Measurements from ENCODE around the gene PROSER2. TPM values are rescaled to one million over a fixed set of nuclear protein-coding genes. Genes with fewer than 3 reads are reported as not detected.

The PROSER2 gene
- total and polyA plus RNA-seq, 3 experiments from 2014 or later, result 1.5 to 2.4 (median 1.7) TPM

- Histone ChIP-seq H3K4me3 (ENCODE audit: low read length) (no peak overlapping the region), H3K4me1 (ENCODE audit: insufficient read depth, low read length) (no peaks in the 10 kb centered on the region), H3K27me3 (ENCODE audit: insufficient read depth, low read length, poor library complexity, severe bottlenecking) (no peaks in the 10 kb centered on the region), H3K27ac (ENCODE audit: low read depth, low read length) (no peak overlapping the region), H3K36me3 (ENCODE audit: insufficient read depth, low read length) (no peaks in the 10 kb centered on the region), H3K9me3 (ENCODE audit: low read length) (no peaks in the 10 kb centered on the region)
- ChIA-PET POLR2A (no interaction called here), CTCF (interaction anchor here (1.2 kb wide), 1 partner anchor 17 kb away, joined by 3 read pairs; no protein-coding TSS in a partner anchor)
- Mint-ChIP-seq H3K27ac (no peak overlapping the region), H3K27me3 (peaks cover 4% of the 10 kb centered on the region in 2 donors), H3K9me3 (no peaks in the 10 kb centered on the region), H3K4me1 (peaks cover under 1 to 2% (median under 1%) of the 10 kb centered on the region in 3 donors), H3K36me3 (peaks cover 0 to 7% (median 2%) of the 10 kb centered on the region in 3 donors), H3K4me3 (no peak overlapping the region)
- DNase-seq, result no peak
These were observed 32.9 kb downstream of the PROSER2 start for GRCh38 chr10:11856089-11856488.

GRCh38 chr10:11856678-11857077, 33.5 kb downstream of the PROSER2 start:
- H3K27ac ChIP-seq (ENCODE audit: low read depth, low read length), result no peak overlapping the region
- Mint-ChIP-seq H3K36me3 (peaks cover 0 to 7% (median 2%) of the 10 kb centered on the region in 3 donors), H3K27me3 (peaks cover 4% of the 10 kb centered on the region in 2 donors), H3K9me3 (no peaks in the 10 kb centered on the region), H3K4me3 (no peak overlapping the region), H3K27ac (no peak overlapping the region), H3K4me1 (peaks cover 6 to 8% (median 7%) of the 10 kb centered on the region in 3 donors)
- H3K4me1 ChIP-seq (ENCODE audit: insufficient read depth, low read length), result no peaks in the 10 kb centered on the region
- H3K4me3 ChIP-seq (ENCODE audit: low read length), result no peak overlapping the region
- no peaks in the 10 kb centered on the region for H3K27me3 ChIP-seq (ENCODE audit: insufficient read depth, low read length, poor library complexity, severe bottlenecking)
- no peaks in the 10 kb centered on the region for H3K9me3 ChIP-seq (ENCODE audit: low read length)
- no peak for DNase-seq
- ChIA-PET POLR2A (no interaction called here), CTCF (interaction anchor here (1.2 kb wide), 1 partner anchor 18 kb away, joined by 3 read pairs; no protein-coding TSS in a partner anchor)
- no peaks in the 10 kb centered on the region for H3K36me3 ChIP-seq (ENCODE audit: insufficient read depth, low read length)

- H3K27ac Mint-ChIP-seq, result no peak overlapping the region
- H3K4me1 Mint-ChIP-seq, result peaks cover 10 to 22% (median 20%) of the 10 kb centered on the region in 3 donors
- H3K27me3 Mint-ChIP-seq, result peaks cover 4 to 7% of the 10 kb centered on the region in 2 donors
- Histone ChIP-seq H3K27me3 (ENCODE audit: insufficient read depth, low read length, poor library complexity, severe bottlenecking) (no peaks in the 10 kb centered on the region), H3K27ac (ENCODE audit: low read depth, low read length) (no peak overlapping the region), H3K36me3 (ENCODE audit: insufficient read depth, low read length) (no peaks in the 10 kb centered on the region), H3K4me1 (ENCODE audit: insufficient read depth, low read length) (peaks cover 11% of the 10 kb centered on the region), H3K4me3 (ENCODE audit: low read length) (no peak overlapping the region), H3K9me3 (ENCODE audit: low read length) (no peaks in the 10 kb centered on the region)
- no peaks in the 10 kb centered on the region for H3K9me3 Mint-ChIP-seq
- no peak overlapping the region for H3K4me3 Mint-ChIP-seq
- ChIA-PET CTCF (no interaction called here), POLR2A (no interaction called here)
- DNase-seq, result no peak
- peaks cover 0 to 5% (median 2%) of the 10 kb centered on the region in 3 donors for H3K36me3 Mint-ChIP-seq
These were observed 34.9 kb downstream of the PROSER2 start for GRCh38 chr10:11858093-11858492.

GRCh38 chr10:11861341-11861740, 38.2 kb downstream of the PROSER2 start:
- peak in 1 of 5 donors; percentile 26 for DNase-seq
- peaks cover 24% of the 10 kb centered on the region for H3K4me1 ChIP-seq (ENCODE audit: insufficient read depth, low read length)
- H3K27ac ChIP-seq (ENCODE audit: low read depth, low read length), result no peak overlapping the region
- no peaks in the 10 kb centered on the region for H3K9me3 ChIP-seq (ENCODE audit: low read length)
- Mint-ChIP-seq H3K27me3 (peaks cover 0 to 3% of the 10 kb centered on the region in 2 donors), H3K36me3 (no peaks in the 10 kb centered on the region), H3K9me3 (no peaks in the 10 kb centered on the region), H3K4me1 (peaks cover 23 to 47% (median 43%) of the 10 kb centered on the region in 3 donors), H3K4me3 (peak overlapping the region in 2 of 7 donors; percentile 39 to 45), H3K27ac (peak overlapping the region in 7 of 8 donors; percentile 44 to 78 (median 64))
- CTCF ChIA-PET, result no interaction called here
- H3K27me3 ChIP-seq (ENCODE audit: insufficient read depth, low read length, poor library complexity, severe bottlenecking), result no peaks in the 10 kb centered on the region
- no peaks in the 10 kb centered on the region for H3K36me3 ChIP-seq (ENCODE audit: insufficient read depth, low read length)
- no peak overlapping the region for H3K4me3 ChIP-seq (ENCODE audit: low read length)
- POLR2A ChIA-PET, result no interaction called here

GRCh38 chr10:11861811-11862428, 38.8 kb downstream of the PROSER2 start:
- peak overlapping the region in 1 of 7 donors; percentile 40 for H3K4me3 Mint-ChIP-seq
- H3K4me1 ChIP-seq (ENCODE audit: insufficient read depth, low read length), result peaks cover 24% of the 10 kb centered on the region
- CTCF ChIA-PET, result interaction anchor here (0.8 kb wide), 1 partner anchor 10 kb away, joined by 3 read pairs; no protein-coding TSS in a partner anchor
- no peaks in the 10 kb centered on the region for H3K9me3 ChIP-seq (ENCODE audit: low read length)
- H3K27me3 ChIP-seq (ENCODE audit: insufficient read depth, low read length, poor library complexity, severe bottlenecking), result no peaks in the 10 kb centered on the region
- H3K9me3 Mint-ChIP-seq, result no peaks in the 10 kb centered on the region
- peak overlapping the region; percentile 44 to 96 (median 76) for H3K27ac Mint-ChIP-seq
- POLR2A ChIA-PET, result interaction anchor here (0.7 kb wide), 1 partner anchor 10 kb away, joined by 3 read pairs; no protein-coding TSS in a partner anchor
- no peaks in the 10 kb centered on the region for H3K36me3 Mint-ChIP-seq
- H3K4me1 Mint-ChIP-seq, result peaks cover 23 to 47% (median 43%) of the 10 kb centered on the region in 3 donors
- peak in 1 of 5 donors; percentile 17 for DNase-seq
- no peak overlapping the region for H3K4me3 ChIP-seq (ENCODE audit: low read length)
- no peak overlapping the region for H3K27ac ChIP-seq (ENCODE audit: low read depth, low read length)
- peaks cover 0 to 3% of the 10 kb centered on the region in 2 donors for H3K27me3 Mint-ChIP-seq
- H3K36me3 ChIP-seq (ENCODE audit: insufficient read depth, low read length), result no peaks in the 10 kb centered on the region

GRCh38 chr10:11863353-11864109, 40.4 kb downstream of the PROSER2 start:
- H3K4me1 ChIP-seq (ENCODE audit: insufficient read depth, low read length), result peaks cover 24% of the 10 kb centered on the region
- H3K4me1 Mint-ChIP-seq, result peaks cover 23 to 47% (median 43%) of the 10 kb centered on the region in 3 donors
- H3K27me3 ChIP-seq (ENCODE audit: insufficient read depth, low read length, poor library complexity, severe bottlenecking), result no peaks in the 10 kb centered on the region
- peak; percentile 12 to 72 (median 48) for DNase-seq
- H3K4me3 Mint-ChIP-seq, result peak overlapping the region; percentile 28 to 86 (median 77)
- H3K36me3 Mint-ChIP-seq, result no peaks in the 10 kb centered on the region
- H3K9me3 Mint-ChIP-seq, result no peaks in the 10 kb centered on the region
- no peaks in the 10 kb centered on the region for H3K36me3 ChIP-seq (ENCODE audit: insufficient read depth, low read length)
- H3K27ac Mint-ChIP-seq, result peak overlapping the region; percentile 65 to 96 (median 91)
- peak overlapping the region; percentile 7 for H3K4me3 ChIP-seq (ENCODE audit: low read length)
- H3K9me3 ChIP-seq (ENCODE audit: low read length), result no peaks in the 10 kb centered on the region
- H3K27me3 Mint-ChIP-seq, result peaks cover 0 to 6% of the 10 kb centered on the region in 2 donors
- POLR2A ChIA-PET, result no interaction called here
- peak overlapping the region; percentile 3 for H3K27ac ChIP-seq (ENCODE audit: low read depth, low read length)
- CTCF ChIA-PET, result interaction anchor here (1.0 kb wide), 1 partner anchor 12 kb away, joined by 3 read pairs; no protein-coding TSS in a partner anchor

- Histone ChIP-seq H3K4me3 (ENCODE audit: low read length) (no peak overlapping the region), H3K36me3 (ENCODE audit: insufficient read depth, low read length) (no peaks in the 10 kb centered on the region), H3K9me3 (ENCODE audit: low read length) (no peaks in the 10 kb centered on the region), H3K27me3 (ENCODE audit: insufficient read depth, low read length, poor library complexity, severe bottlenecking) (no peaks in the 10 kb centered on the region), H3K4me1 (ENCODE audit: insufficient read depth, low read length) (peaks cover 24% of the 10 kb centered on the region), H3K27ac (ENCODE audit: low read depth, low read length) (no peak overlapping the region)
- Mint-ChIP-seq H3K36me3 (no peaks in the 10 kb centered on the region), H3K4me1 (peaks cover 23 to 47% (median 43%) of the 10 kb centered on the region in 3 donors), H3K27ac (peak overlapping the region in 3 of 8 donors; percentile 24 to 48 (median 41)), H3K27me3 (peaks cover 0 to 8% of the 10 kb centered on the region in 2 donors), H3K9me3 (no peaks in the 10 kb centered on the region), H3K4me3 (peak overlapping the region in 1 of 7 donors; percentile 23)
- ChIA-PET CTCF (no interaction called here), POLR2A (interaction anchor here (0.7 kb wide), 1 partner anchor 52 kb away, joined by 6 read pairs; no protein-coding TSS in a partner anchor)
- DNase-seq, result peak in 1 of 5 donors; percentile 28
These were observed 41.6 kb downstream of the PROSER2 start for GRCh38 chr10:11864727-11865126.

- Mint-ChIP-seq H3K4me3 (peak overlapping the region in 1 of 7 donors; percentile 5), H3K36me3 (no peaks in the 10 kb centered on the region), H3K9me3 (no peaks in the 10 kb centered on the region), H3K4me1 (peaks cover 23 to 47% (median 46%) of the 10 kb centered on the region in 3 donors), H3K27me3 (peaks cover 0 to 9% of the 10 kb centered on the region in 2 donors), H3K27ac (peak overlapping the region in 1 of 8 donors; percentile 47)
- DNase-seq, result peak in 1 of 5 donors; percentile 18
- Histone ChIP-seq H3K4me1 (ENCODE audit: insufficient read depth, low read length) (peaks cover 24% of the 10 kb centered on the region), H3K27me3 (ENCODE audit: insufficient read depth, low read length, poor library complexity, severe bottlenecking) (no peaks in the 10 kb centered on the region), H3K4me3 (ENCODE audit: low read length) (no peak overlapping the region), H3K36me3 (ENCODE audit: insufficient read depth, low read length) (no peaks in the 10 kb centered on the region), H3K9me3 (ENCODE audit: low read length) (no peaks in the 10 kb centered on the region), H3K27ac (ENCODE audit: low read depth, low read length) (no peak overlapping the region)
- POLR2A ChIA-PET, result no interaction called here
- CTCF ChIA-PET, result no interaction called here
These were observed 42.4 kb downstream of the PROSER2 start for GRCh38 chr10:11865561-11865960.
